Activated naive CD8-positive, alpha-beta T cell treated with anti-CD3 and anti-CD28 coated beads, Interleukin-2, amount 50 U/mL, for 24 hours (primary cell): ENCODE results near the gene NEXMIF.
"Not testable (repeated sequence)": the region's sequence is repeated elsewhere in the genome, so short reads cannot be mapped to it uniquely, and the experiment has no call there.

Experiments
- ATAC-seq: fragments of 150-1000 bp; cut with Tn5 transposase; one replicate; pipeline ENCODE4 v1.10.0; 2021
- DNase-seq: peaks from one replicate; pipeline ENCODE4 v3.0.0; 2021
- H3K27ac Mint-ChIP-seq: one replicate; pipeline ENCODE4 v1.8.0; 2021; ENCODE audit warnings: mild to moderate bottlenecking, mixed read lengths
- H3K27me3 Mint-ChIP-seq: one replicate; pipeline ENCODE4 v1.8.0; 2021; ENCODE audit warnings: mixed read lengths
- H3K36me3 Mint-ChIP-seq: one replicate; pipeline ENCODE4 v1.8.0; 2021; ENCODE audit warnings: low read depth, mixed read lengths
- H3K4me1 Mint-ChIP-seq: one replicate; pipeline ENCODE4 v1.8.0; 2021; ENCODE audit warnings: mixed read lengths
- H3K4me3 Mint-ChIP-seq: one replicate; pipeline ENCODE4 v1.8.0; 2021; ENCODE audit warnings: mild to moderate bottlenecking, moderate library complexity, mixed read lengths
- H3K9me3 Mint-ChIP-seq: one replicate; pipeline ENCODE4 v1.8.0; 2021; ENCODE audit warnings: mixed read lengths

The NEXMIF gene

DNA sequence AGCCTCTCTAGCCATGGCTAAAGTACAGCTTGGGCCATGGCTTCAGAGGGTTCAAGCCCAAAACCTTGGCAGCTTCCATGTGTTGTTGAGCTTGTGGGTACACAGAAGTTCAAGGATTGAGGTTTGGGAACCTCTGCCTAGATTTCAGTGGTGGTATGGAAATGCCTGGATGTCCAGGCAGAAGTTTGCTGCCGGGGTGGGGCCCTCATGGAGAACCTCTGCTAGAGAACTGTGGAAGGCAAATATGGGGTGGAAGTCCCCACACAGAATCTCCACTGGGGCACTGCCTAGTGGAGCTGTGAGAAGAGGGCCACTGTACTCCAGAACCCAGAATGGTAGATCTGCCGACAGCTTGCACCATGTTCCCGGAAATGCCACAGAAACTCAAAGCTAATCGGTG, 59.5 kb downstream of the NEXMIF start:
- Mint-ChIP-seq H3K36me3 (no peaks in the 10 kb centered on the region), H3K27ac (no peak overlapping the region), H3K27me3 (no peaks in the 10 kb centered on the region), H3K9me3 (peaks cover 16% of the 10 kb centered on the region), H3K4me1 (no peaks in the 10 kb centered on the region), H3K4me3 (no peak overlapping the region)
- DNase-seq (no peak), ATAC-seq (no peak)

GRCh38 chrX:74853255-74853654, 72.0 kb downstream of the NEXMIF start:
- Mint-ChIP-seq H3K9me3 (peaks cover 39% of the 10 kb centered on the region), H3K4me1 (no peaks in the 10 kb centered on the region), H3K27ac (no peak overlapping the region), H3K27me3 (no peaks in the 10 kb centered on the region), H3K4me3 (no peak overlapping the region), H3K36me3 (peaks cover 1% of the 10 kb centered on the region)
- DNase-seq, result no peak
- ATAC-seq, result no peak

DNA sequence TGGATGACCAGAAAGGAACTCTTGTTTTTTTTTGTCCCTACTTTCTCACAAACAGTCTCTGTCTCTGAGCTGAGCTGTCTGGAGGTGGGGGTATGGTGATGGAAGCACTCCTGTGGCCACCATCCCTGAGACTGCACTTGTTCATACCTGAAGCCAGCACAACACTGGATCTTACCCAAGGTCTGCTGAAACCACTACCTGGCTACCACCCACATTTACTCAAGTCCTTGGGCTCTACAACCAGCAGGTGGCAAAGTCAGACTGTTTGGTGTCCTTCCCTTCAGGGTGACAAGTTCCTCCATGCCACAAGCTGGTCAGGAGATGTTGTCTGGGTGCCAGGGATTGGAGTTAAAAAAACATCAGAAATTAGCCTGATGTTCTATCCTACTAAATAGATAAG, 89.7 kb downstream of the NEXMIF start:
- peaks cover 2% of the 10 kb centered on the region for H3K27me3 Mint-ChIP-seq
- no peak overlapping the region for H3K27ac Mint-ChIP-seq
- H3K9me3 Mint-ChIP-seq, result no peaks in the 10 kb centered on the region
- H3K4me1 Mint-ChIP-seq, result no peaks in the 10 kb centered on the region
- ATAC-seq (no peak), DNase-seq (no peak)
- H3K4me3 Mint-ChIP-seq, result no peak overlapping the region
- no peaks in the 10 kb centered on the region for H3K36me3 Mint-ChIP-seq

GRCh38 chrX:74819797-74820196, 105.5 kb downstream of the NEXMIF start:
- not testable (repeated sequence) for H3K27ac Mint-ChIP-seq, H3K9me3 Mint-ChIP-seq, H3K4me3 Mint-ChIP-seq, DNase-seq, H3K27me3 Mint-ChIP-seq, H3K36me3 Mint-ChIP-seq, ATAC-seq, H3K4me1 Mint-ChIP-seq

- ATAC-seq (no peak), DNase-seq (no peak)
- Mint-ChIP-seq H3K36me3 (no peaks in the 10 kb centered on the region), H3K27me3 (no peaks in the 10 kb centered on the region), H3K27ac (no peak overlapping the region), H3K4me1 (no peaks in the 10 kb centered on the region), H3K4me3 (no peak overlapping the region), H3K9me3 (no peaks in the 10 kb centered on the region)
Measured at GRCh38 chrX:74814681-74815080, 110.6 kb downstream of the NEXMIF start.

DNA sequence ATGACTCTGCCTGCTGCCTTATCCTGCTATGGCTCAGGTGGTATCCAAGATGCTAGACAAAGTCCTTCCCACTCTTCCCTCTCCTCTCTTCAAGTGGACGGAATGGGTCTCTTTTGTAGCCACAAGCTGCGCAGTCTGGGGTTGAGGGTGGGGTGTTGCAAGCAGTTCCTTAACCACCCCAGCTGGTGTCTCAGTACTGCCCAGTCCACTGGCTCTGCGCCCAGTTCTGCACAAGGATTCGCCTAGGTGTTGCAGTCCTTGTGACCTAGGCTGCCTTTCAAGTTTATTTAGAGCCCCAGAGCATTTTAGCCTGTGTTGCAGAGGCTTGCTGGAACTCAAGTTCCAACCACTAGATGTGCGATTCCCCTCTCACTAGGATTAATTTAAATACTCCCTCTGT, 120.7 kb downstream of the NEXMIF start:
- ATAC-seq (no peak), DNase-seq (no peak)
- Mint-ChIP-seq H3K4me3 (no peak overlapping the region), H3K4me1 (no peaks in the 10 kb centered on the region), H3K27me3 (no peaks in the 10 kb centered on the region), H3K36me3 (no peaks in the 10 kb centered on the region), H3K9me3 (no peaks in the 10 kb centered on the region), H3K27ac (no peak overlapping the region)

- Mint-ChIP-seq H3K4me1 (no peaks in the 10 kb centered on the region), H3K4me3 (no peak overlapping the region), H3K27ac (no peak overlapping the region), H3K27me3 (no peaks in the 10 kb centered on the region), H3K9me3 (no peaks in the 10 kb centered on the region), H3K36me3 (no peaks in the 10 kb centered on the region)
- ATAC-seq (no peak), DNase-seq (no peak)
Measured at GRCh38 chrX:74800062-74800461, 125.2 kb downstream of the NEXMIF start.

- Mint-ChIP-seq H3K9me3 (no peaks in the 10 kb centered on the region), H3K27ac (no peak overlapping the region), H3K4me3 (no peak overlapping the region), H3K27me3 (no peaks in the 10 kb centered on the region), H3K4me1 (no peaks in the 10 kb centered on the region), H3K36me3 (no peaks in the 10 kb centered on the region)
- DNase-seq (no peak), ATAC-seq (no peak)
Measured at GRCh38 chrX:74797338-74797887, 127.8 kb downstream of the NEXMIF start.

DNA sequence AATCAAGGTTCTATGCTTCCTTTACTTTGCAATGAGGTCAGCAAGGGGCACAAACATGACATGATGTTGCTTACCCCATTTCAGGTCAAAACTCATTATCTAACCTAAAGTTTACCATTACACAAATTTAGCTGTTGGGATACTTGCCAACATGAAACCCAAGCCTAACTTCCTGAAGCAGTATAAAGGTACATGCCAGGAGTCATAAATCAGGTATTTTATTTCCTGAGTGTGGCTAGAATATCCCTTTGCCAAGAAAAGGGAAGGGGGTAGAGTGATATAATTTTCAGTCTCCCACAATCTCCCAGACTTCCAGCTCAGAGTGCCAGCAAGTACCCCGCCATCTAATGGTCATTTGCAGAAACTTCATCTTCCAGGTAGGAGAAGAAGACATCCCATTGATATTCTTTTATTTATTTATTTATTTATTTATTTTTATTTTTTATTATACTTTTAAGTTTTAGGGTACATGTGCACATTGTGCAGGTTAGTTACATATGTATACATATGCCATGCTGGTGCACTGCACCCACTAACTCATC, 136.6 kb downstream of the NEXMIF start:
- ATAC-seq (no peak), DNase-seq (no peak)
- Mint-ChIP-seq H3K4me3 (no peak overlapping the region), H3K9me3 (no peaks in the 10 kb centered on the region), H3K27me3 (no peaks in the 10 kb centered on the region), H3K36me3 (no peaks in the 10 kb centered on the region), H3K4me1 (no peaks in the 10 kb centered on the region), H3K27ac (no peak overlapping the region)

DNA sequence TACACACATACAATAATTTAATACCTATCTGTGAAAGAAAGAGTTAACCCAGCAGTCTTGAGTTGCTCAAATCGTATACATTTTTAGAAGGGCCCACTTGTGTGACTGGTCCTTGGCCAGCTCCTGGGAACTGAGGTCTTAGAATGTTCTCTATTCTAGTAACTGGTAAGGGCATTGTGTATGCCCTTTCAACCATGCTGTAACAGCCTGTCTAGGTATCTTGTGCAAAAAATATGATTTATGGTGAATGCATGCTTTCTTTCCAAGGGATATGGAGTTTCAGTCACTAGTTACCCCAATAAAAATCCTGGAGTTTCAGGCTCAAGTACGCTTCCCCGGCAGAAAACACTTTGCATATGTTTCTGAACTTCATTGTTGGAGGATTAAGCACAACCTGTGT, 140.6 kb downstream of the NEXMIF start:
- ATAC-seq (no peak), DNase-seq (no peak)
- no peaks in the 10 kb centered on the region for H3K27me3 Mint-ChIP-seq
- H3K36me3 Mint-ChIP-seq, result no peaks in the 10 kb centered on the region
- H3K4me1 Mint-ChIP-seq, result peaks cover 2% of the 10 kb centered on the region
- no peaks in the 10 kb centered on the region for H3K9me3 Mint-ChIP-seq
- no peak overlapping the region for H3K4me3 Mint-ChIP-seq
- no peak overlapping the region for H3K27ac Mint-ChIP-seq

DNA sequence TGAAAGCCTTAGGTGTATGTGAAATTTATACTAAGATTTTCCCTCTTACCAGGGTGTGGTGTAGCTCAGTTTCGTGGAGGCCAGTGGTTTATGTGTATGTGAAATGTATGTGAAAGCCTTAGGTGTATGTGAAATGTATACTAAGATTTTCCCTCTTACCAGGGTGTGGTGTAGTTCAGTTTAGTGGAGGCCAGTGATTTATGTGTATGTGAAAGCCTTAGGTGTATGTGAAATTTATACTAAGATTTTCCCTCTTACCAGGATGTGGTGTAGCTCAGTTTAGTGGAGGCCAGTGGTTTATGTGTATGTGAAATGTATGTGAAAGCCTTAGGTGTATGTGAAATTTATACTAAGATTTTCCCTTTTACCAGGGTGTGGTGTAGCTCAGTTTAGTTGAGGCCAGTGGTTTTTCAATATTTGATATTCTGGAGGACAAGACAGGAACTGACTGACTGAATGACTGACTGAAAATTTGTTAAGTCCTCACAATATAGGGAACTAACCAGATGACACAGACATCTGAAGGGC, 143.7 kb downstream of the NEXMIF start:
- Mint-ChIP-seq H3K4me1 (peaks cover 2% of the 10 kb centered on the region), H3K9me3 (no peaks in the 10 kb centered on the region), H3K27me3 (no peaks in the 10 kb centered on the region), H3K4me3 (no peak overlapping the region), H3K27ac (no peak overlapping the region), H3K36me3 (no peaks in the 10 kb centered on the region)
- DNase-seq (no peak), ATAC-seq (peak; percentile 36)

DNA sequence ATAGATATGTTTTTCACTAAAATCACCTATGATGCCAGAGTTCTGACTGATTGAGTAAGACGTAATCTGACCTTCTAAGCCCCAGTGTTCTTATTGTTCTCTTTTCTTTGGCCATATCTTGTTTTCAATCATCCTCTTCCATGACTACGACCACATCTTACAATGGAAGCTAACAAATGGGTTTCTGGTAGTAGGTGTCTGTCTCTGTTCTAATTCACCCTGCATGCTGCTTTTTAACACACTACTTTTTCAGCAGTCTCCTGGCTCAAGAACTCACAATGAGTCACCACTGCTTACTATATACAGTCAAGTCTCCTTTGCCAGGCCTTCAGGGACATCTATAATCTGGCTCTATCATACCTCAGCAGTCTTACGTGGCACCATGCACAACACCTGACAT, 146.1 kb downstream of the NEXMIF start:
- Mint-ChIP-seq H3K4me3 (no peak overlapping the region), H3K36me3 (no peaks in the 10 kb centered on the region), H3K4me1 (peaks cover 2% of the 10 kb centered on the region), H3K9me3 (no peaks in the 10 kb centered on the region), H3K27ac (no peak overlapping the region), H3K27me3 (no peaks in the 10 kb centered on the region)
- DNase-seq, result no peak
- no peak for ATAC-seq

GRCh38 chrX:74774988-74775387, 150.3 kb downstream of the NEXMIF start:
- Mint-ChIP-seq H3K9me3 (no peaks in the 10 kb centered on the region), H3K4me1 (no peaks in the 10 kb centered on the region), H3K27me3 (no peaks in the 10 kb centered on the region), H3K27ac (no peak overlapping the region), H3K4me3 (no peak overlapping the region), H3K36me3 (no peaks in the 10 kb centered on the region)
- DNase-seq, result no peak
- ATAC-seq, result no peak

GRCh38 chrX:74736450-74736849, 188.8 kb downstream of the NEXMIF start:
- DNase-seq (no peak), ATAC-seq (no peak)
- no peaks in the 10 kb centered on the region for H3K36me3 Mint-ChIP-seq
- no peaks in the 10 kb centered on the region for H3K9me3 Mint-ChIP-seq
- H3K4me1 Mint-ChIP-seq, result no peaks in the 10 kb centered on the region
- H3K27me3 Mint-ChIP-seq, result no peaks in the 10 kb centered on the region
- H3K4me3 Mint-ChIP-seq, result no peak overlapping the region
- H3K27ac Mint-ChIP-seq, result no peak overlapping the region

- no peak overlapping the region for H3K27ac Mint-ChIP-seq
- ATAC-seq, result no peak
Measured at GRCh38 chrX:74705269-74705668, 220.0 kb downstream of the NEXMIF start.

DNA sequence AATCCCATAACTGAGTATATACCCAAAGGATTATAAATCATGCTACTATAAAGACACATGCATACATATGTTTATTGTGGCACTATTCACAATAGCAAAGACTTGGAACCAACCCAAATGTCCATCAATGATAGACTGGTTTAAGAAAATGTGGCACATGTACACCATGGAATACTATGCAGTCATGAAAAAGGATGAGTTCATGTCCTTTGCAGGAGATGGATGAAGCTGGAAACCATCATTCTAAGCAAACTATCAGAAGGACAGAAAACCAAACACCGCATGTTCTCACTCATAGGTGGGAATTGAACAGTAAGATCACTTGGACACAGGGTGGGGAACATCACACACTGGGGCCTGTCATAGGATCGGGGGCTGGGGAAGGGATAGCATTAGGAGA, 223.9 kb downstream of the NEXMIF start:
- DNase-seq, H3K4me1 Mint-ChIP-seq, H3K27ac Mint-ChIP-seq, H3K36me3 Mint-ChIP-seq, H3K27me3 Mint-ChIP-seq, H3K4me3 Mint-ChIP-seq, H3K9me3 Mint-ChIP-seq, ATAC-seq: not testable (repeated sequence)

More at GRCh38 chrX:74705269-74705668, 220.0 kb downstream of the NEXMIF start:
- Mint-ChIP-seq H3K36me3 (no peaks in the 10 kb centered on the region), H3K4me1 (no peaks in the 10 kb centered on the region), H3K27me3 (peaks cover 6% of the 10 kb centered on the region), H3K4me3 (no peak overlapping the region), H3K9me3 (no peaks in the 10 kb centered on the region)
- no peak for DNase-seq
